OCI-LY3 (cell line): ENCODE measurements around the gene DIP2C.

Source experiments
- CTCF ChIP-seq: fragments of 200-600, 300-600 bp; sonication (generic); IDR thresholded peaks from 2 replicates; pipeline ENCODE4 v1.5.1; 2014; ENCODE audit warnings: antibody characterized with exemption, low read length, low read depth
- EZH2phosphoT487 ChIP-seq: fragments of 200-600 bp; shearing (Covaris generic); IDR thresholded peaks from 2 replicates; pipeline ENCODE4 v1.6.1; 2018; ENCODE audit warnings: antibody characterized with exemption, mixed run types, low read depth

- TF ChIP-seq CTCF (no peak), EZH2phosphoT487 (no peak)
Measured at GRCh38 chr10:679556-679955, 9.9 kb downstream of the DIP2C start.
